PC-9 (cell line): Measurements from ENCODE around the gene RNF183.
"Not testable (repeated sequence)": the region's sequence is repeated elsewhere in the genome, so short reads cannot be mapped to it uniquely, and the experiment has no call there.

ENCODE experiments used
- EZH2 ChIP-seq: fragments of 200-600 bp; sonication (generic); IDR thresholded peaks from 2 replicates; pipeline ENCODE4 v1.8.0; 2017; ENCODE audit warnings: antibody characterized with exemption, low read depth
- TF ChIP-seq, protein P1 (sequence below): fragments of 200-600 bp; sonication (generic); conservative IDR thresholded peaks from 2 replicates; pipeline ENCODE4 v1.6.1; 2017; ENCODE audit warnings: mixed run types, antibody characterized with exemption, mild to moderate bottlenecking, moderate library complexity

DNA sequence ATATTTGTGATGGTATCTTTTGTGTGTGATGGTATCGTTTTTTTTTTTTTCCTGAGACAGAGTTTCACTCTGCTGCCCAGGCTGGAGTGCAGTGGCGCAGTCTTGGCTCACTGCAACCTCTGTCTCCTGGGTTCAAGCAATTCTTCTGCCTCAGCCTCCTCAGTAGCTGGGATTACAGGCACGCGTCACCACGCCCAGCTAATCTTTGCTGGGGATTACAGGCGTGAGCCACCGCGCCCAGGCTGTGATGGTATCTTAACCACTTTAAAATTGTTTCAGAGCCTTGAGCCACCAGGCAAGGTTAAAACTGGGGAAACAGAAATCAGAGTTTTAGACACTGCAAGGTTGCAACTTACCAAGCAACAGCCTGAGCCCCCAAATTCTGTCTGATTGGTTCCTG lies 6.9 kb downstream of the RNF183 start:
- TF ChIP-seq, protein P1, sequence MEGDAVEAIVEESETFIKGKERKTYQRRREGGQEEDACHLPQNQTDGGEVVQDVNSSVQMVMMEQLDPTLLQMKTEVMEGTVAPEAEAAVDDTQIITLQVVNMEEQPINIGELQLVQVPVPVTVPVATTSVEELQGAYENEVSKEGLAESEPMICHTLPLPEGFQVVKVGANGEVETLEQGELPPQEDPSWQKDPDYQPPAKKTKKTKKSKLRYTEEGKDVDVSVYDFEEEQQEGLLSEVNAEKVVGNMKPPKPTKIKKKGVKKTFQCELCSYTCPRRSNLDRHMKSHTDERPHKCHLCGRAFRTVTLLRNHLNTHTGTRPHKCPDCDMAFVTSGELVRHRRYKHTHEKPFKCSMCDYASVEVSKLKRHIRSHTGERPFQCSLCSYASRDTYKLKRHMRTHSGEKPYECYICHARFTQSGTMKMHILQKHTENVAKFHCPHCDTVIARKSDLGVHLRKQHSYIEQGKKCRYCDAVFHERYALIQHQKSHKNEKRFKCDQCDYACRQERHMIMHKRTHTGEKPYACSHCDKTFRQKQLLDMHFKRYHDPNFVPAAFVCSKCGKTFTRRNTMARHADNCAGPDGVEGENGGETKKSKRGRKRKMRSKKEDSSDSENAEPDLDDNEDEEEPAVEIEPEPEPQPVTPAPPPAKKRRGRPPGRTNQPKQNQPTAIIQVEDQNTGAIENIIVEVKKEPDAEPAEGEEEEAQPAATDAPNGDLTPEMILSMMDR: not testable (repeated sequence)
- TF ChIP-seq EZH2: not testable (repeated sequence)
